ENCODE data around the gene TLE3. TPM values are rescaled to one million over a fixed set of nuclear protein-coding genes. Genes with fewer than 3 reads are reported as not detected.

TLE3 gene
- total RNA-seq, 2 donors from 2014 or later, result 65.4 to 85.1 TPM

GRCh38 chr15:70023064-70023768, 74.5 kb downstream of the TLE3 start:
- TF ChIP-seq CTCF (IDR thresholded peaks at IDR 0.05), result no peak
- H3K36me3 ChIP-seq, result no peaks in the 10 kb centered on the region
- H3K9me3 ChIP-seq, result no peaks in the 10 kb centered on the region
- no peak overlapping the region for H3K4me3 ChIP-seq
- intact Hi-C loops (cut with DNase I), result no loop called here
- peaks cover 5% of the 10 kb centered on the region for H3K27me3 ChIP-seq
- H3K4me1 ChIP-seq, result no peaks in the 10 kb centered on the region
- H3K9ac ChIP-seq (ENCODE audit: low read depth in 2 of 2, low read length in 2 of 2), result no peak overlapping the region
- DNase-seq, result no peak
- H3K27ac ChIP-seq, result no peak overlapping the region

DNA sequence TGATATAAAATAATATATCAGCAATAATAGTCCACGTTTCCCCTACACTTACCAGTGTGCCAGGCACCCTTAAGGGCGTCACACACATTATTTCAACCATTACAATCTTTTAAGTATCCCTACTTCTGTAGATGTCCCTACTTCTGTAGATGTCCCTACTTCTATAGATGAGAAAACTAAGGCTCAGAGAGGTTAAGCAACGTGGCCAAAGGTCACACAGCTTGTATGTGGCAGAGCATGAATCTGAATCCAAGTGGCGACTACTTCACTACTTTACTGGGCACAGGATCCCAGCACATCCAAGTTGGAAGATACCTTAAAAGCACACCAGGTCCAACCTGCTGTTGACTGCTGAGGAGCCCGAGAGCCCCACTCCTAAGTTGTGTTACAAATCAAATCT, 77.5 kb downstream of the TLE3 start:
- Histone ChIP-seq H3K9ac (ENCODE audit: low read depth in 2 of 2, low read length in 2 of 2) (no peak overlapping the region), H3K9me3 (no peaks in the 10 kb centered on the region), H3K27ac (no peak overlapping the region), H3K27me3 (peaks cover 5% of the 10 kb centered on the region), H3K4me1 (no peaks in the 10 kb centered on the region), H3K4me3 (no peak overlapping the region), H3K36me3 (no peaks in the 10 kb centered on the region)
- intact Hi-C loops (cut with DNase I), result no loop called here
- TF ChIP-seq CTCF (IDR thresholded peaks at IDR 0.05), result no peak
- no peak for DNase-seq

- peaks cover 5% of the 10 kb centered on the region for H3K27me3 ChIP-seq
- no peak for TF ChIP-seq CTCF (IDR thresholded peaks at IDR 0.05)
Observed at GRCh38 chr15:70018646-70019600, 78.8 kb downstream of the TLE3 start.

DNA sequence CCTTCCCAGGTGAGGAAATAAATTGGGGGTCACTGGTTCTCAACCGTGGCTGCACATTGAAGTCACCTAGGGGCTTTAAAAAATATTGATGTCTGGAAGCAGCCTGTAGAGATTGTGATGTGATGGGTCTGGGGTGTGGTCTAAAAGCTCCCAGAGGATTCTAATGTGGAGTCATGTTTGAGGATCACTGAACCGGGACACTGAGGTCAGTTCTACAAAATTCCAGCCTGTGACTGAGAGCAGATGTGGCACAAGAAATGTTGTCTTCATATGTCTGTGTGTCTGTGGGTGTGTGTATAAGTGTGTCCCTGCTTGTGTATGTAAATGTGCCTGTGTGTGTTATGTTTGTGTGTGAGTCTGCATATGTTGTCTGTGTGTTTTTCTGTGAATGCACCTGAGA, 79.9 kb downstream of the TLE3 start:
- H3K36me3 ChIP-seq, result no peaks in the 10 kb centered on the region
- TF ChIP-seq CTCF (IDR thresholded peaks at IDR 0.05), result no peak
- intact Hi-C loops (cut with DNase I), result no loop called here
- peaks cover 5% of the 10 kb centered on the region for H3K27me3 ChIP-seq
- no peaks in the 10 kb centered on the region for H3K4me1 ChIP-seq
- H3K9me3 ChIP-seq, result no peaks in the 10 kb centered on the region
- H3K4me3 ChIP-seq, result no peak overlapping the region
- DNase-seq, result no peak
- no peak overlapping the region for H3K9ac ChIP-seq (ENCODE audit: low read depth in 2 of 2, low read length in 2 of 2)
- no peak overlapping the region for H3K27ac ChIP-seq

More at GRCh38 chr15:70018646-70019600, 78.8 kb downstream of the TLE3 start:
- Histone ChIP-seq H3K9me3 (no peaks in the 10 kb centered on the region), H3K27ac (no peak overlapping the region), H3K36me3 (no peaks in the 10 kb centered on the region), H3K9ac (ENCODE audit: low read depth in 2 of 2, low read length in 2 of 2) (no peak overlapping the region), H3K4me1 (no peaks in the 10 kb centered on the region), H3K4me3 (no peak overlapping the region)
- intact Hi-C loops (cut with DNase I), result no loop called here
- DNase-seq, result no peak

- no peak overlapping the region for H3K9ac ChIP-seq (ENCODE audit: low read depth in 2 of 2, low read length in 2 of 2)
- H3K27me3 ChIP-seq, result peaks cover 5% of the 10 kb centered on the region
- no peak overlapping the region for H3K27ac ChIP-seq
- no peaks in the 10 kb centered on the region for H3K9me3 ChIP-seq
- DNase-seq, result no peak
- intact Hi-C loops (cut with DNase I), result no loop called here
- no peaks in the 10 kb centered on the region for H3K4me1 ChIP-seq
- no peaks in the 10 kb centered on the region for H3K36me3 ChIP-seq
- no peak for TF ChIP-seq CTCF (IDR thresholded peaks at IDR 0.05)
- H3K4me3 ChIP-seq, result no peak overlapping the region
Observed at GRCh38 chr15:70017025-70017424, 80.7 kb downstream of the TLE3 start.
